ENCODE measurements around the gene ZMAT3. TPM values are rescaled to one million over a fixed set of nuclear protein-coding genes. Genes with fewer than 3 reads are reported as not detected.
"Not testable (repeated sequence)": the region's sequence is repeated elsewhere in the genome, so short reads cannot be mapped to it uniquely, and the experiment has no call there.

ZMAT3 gene
- polyA plus RNA-seq, 1 donor: 5.3 TPM

DNA sequence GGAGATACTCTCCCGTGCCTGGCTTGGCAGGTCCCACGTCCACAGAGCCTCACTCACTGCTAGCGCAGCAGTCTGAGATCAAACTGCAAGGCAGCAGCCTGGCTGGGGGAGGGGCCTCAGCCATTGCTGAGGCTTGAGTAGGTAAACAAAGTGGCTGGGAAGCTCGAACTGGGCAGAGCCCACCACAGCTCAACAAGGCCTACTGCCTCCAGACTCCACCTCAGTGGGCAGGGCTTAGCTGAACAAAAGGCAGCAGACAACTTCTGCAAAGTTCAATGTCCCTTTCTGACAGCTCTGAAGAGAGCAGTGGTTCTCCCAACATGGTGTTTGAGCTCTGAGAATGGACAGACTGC lies 32.7 kb downstream of the ZMAT3 start:
- not testable (repeated sequence) for H3K4me1 ChIP-seq (ENCODE audit: control insufficient read depth, insufficient read depth, low read length); DNase-seq; H3K27me3 ChIP-seq (ENCODE audit: control insufficient read depth, insufficient read depth, low read length); H3K27ac ChIP-seq (ENCODE audit: low read length); H3K36me3 ChIP-seq (ENCODE audit: control insufficient read depth, insufficient read depth, low read length); H3K4me3 ChIP-seq (ENCODE audit: low read length); H3K9me3 ChIP-seq (ENCODE audit: control insufficient read depth, low read depth, low read length)
- WGBS (ENCODE audit: insufficient coverage, low lambda C conversion rate): no CpG with 5 or more reads among the region's 4 CpGs

- Histone ChIP-seq H3K27ac (ENCODE audit: low read length) (no peak overlapping the region), H3K27me3 (ENCODE audit: control insufficient read depth, insufficient read depth, low read length) (no peaks in the 10 kb centered on the region), H3K4me3 (ENCODE audit: low read length) (no peak overlapping the region), H3K36me3 (ENCODE audit: control insufficient read depth, insufficient read depth, low read length) (no peaks in the 10 kb centered on the region), H3K4me1 (ENCODE audit: control insufficient read depth, insufficient read depth, low read length) (no peaks in the 10 kb centered on the region), H3K9me3 (ENCODE audit: control insufficient read depth, low read depth, low read length) (peaks cover 3% of the 10 kb centered on the region)
- no peak for DNase-seq
- no CpG with 5 or more reads among the region's 12 CpGs for WGBS (ENCODE audit: insufficient coverage, low lambda C conversion rate)
These were observed 33.3 kb downstream of the ZMAT3 start for GRCh38 chr3:179038216-179038898.

DNA sequence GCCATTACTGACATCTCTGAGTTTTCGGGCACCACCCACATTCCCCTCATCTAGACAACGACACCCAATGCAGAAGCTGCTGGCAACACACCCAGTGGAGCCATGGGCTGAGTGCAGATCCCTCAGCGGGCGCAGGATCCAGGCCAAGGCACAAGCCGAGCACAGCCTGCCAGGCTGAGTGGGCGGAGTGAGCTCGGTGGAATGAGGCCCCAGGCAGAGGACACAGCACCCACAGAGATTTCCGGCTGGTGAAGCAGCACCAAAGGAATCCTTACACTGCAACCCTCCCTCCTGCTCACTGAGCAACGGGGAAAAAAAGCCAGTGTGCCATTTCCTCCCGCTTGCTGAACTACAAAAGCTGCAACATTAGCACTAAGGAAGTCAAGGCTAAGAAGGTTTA lies 34.3 kb downstream of the ZMAT3 start:
- Histone ChIP-seq H3K36me3 (ENCODE audit: control insufficient read depth, insufficient read depth, low read length) (no peaks in the 10 kb centered on the region), H3K4me1 (ENCODE audit: control insufficient read depth, insufficient read depth, low read length) (no peaks in the 10 kb centered on the region), H3K4me3 (ENCODE audit: low read length) (no peak overlapping the region), H3K27me3 (ENCODE audit: control insufficient read depth, insufficient read depth, low read length) (no peaks in the 10 kb centered on the region), H3K27ac (ENCODE audit: low read length) (no peak overlapping the region), H3K9me3 (ENCODE audit: control insufficient read depth, low read depth, low read length) (peaks cover 8% of the 10 kb centered on the region)
- no peak for DNase-seq
- no CpG with 5 or more reads among the region's 10 CpGs for WGBS (ENCODE audit: insufficient coverage, low lambda C conversion rate)

- H3K4me1 ChIP-seq (ENCODE audit: control insufficient read depth, insufficient read depth, low read length): no peaks in the 10 kb centered on the region
- DNase-seq: no peak
- no peaks in the 10 kb centered on the region for H3K27me3 ChIP-seq (ENCODE audit: control insufficient read depth, insufficient read depth, low read length)
- H3K4me3 ChIP-seq (ENCODE audit: low read length): no peak overlapping the region
- H3K9me3 ChIP-seq (ENCODE audit: control insufficient read depth, low read depth, low read length): peaks cover 13% of the 10 kb centered on the region
- H3K27ac ChIP-seq (ENCODE audit: low read length): no peak overlapping the region
- no peaks in the 10 kb centered on the region for H3K36me3 ChIP-seq (ENCODE audit: control insufficient read depth, insufficient read depth, low read length)
- WGBS (ENCODE audit: insufficient coverage, low lambda C conversion rate): 100% methylated on average over 2 of the region's 10 CpGs
These were observed 34.8 kb downstream of the ZMAT3 start for GRCh38 chr3:179036626-179037300.

GRCh38 chr3:179036226-179036625 lies 35.4 kb downstream of the ZMAT3 start:
- DNase-seq: no peak
- Histone ChIP-seq H3K4me3 (ENCODE audit: low read length) (no peak overlapping the region), H3K9me3 (ENCODE audit: control insufficient read depth, low read depth, low read length) (peaks cover 13% of the 10 kb centered on the region), H3K4me1 (ENCODE audit: control insufficient read depth, insufficient read depth, low read length) (no peaks in the 10 kb centered on the region), H3K27ac (ENCODE audit: low read length) (no peak overlapping the region), H3K27me3 (ENCODE audit: control insufficient read depth, insufficient read depth, low read length) (no peaks in the 10 kb centered on the region), H3K36me3 (ENCODE audit: control insufficient read depth, insufficient read depth, low read length) (no peaks in the 10 kb centered on the region)
- WGBS (ENCODE audit: insufficient coverage, low lambda C conversion rate): 100% methylated on average over 2 of the region's 2 CpGs

DNA sequence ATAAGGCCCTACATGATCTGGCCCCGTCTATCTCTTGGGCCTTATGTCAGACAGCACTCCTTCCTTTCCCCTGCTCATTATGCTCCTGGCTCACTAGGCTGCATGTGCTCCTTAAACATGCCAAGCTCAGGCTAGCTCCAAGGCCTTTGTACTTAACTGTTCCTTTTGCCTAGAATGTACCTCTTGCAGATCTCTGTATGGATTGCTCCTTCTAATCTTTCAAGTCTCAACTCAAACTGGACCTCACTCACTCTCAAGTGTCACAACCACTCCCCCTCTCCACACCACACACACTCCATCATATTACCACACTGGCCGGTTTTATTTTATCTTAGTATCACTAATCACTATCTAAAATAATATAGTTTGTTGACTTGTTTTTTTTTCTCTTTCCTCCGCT lies 36.4 kb downstream of the ZMAT3 start:
- no CpG with 5 or more reads among the region's 3 CpGs for WGBS (ENCODE audit: insufficient coverage, low lambda C conversion rate)
- H3K4me1 ChIP-seq (ENCODE audit: control insufficient read depth, insufficient read depth, low read length): no peaks in the 10 kb centered on the region
- no peak overlapping the region for H3K27ac ChIP-seq (ENCODE audit: low read length)

DNA sequence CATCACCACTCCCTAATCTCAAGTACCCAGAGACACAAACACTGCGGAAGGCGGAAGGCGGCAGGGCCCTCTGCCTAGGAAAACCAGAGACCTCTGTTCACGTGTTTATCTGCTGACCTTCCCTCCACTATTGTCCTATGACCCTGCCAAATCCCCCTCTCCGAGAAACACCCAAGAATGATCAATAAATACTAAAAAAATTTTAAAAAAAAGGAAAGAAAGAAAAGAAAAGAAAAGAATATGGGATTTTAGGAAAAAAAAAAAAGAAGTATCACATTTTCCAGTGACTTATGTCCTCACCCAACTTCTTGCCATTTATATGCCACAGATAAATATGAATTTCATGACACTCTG lies 38.3 kb downstream of the ZMAT3 start:
- H3K9me3 ChIP-seq (ENCODE audit: control insufficient read depth, low read depth, low read length): peaks cover 13% of the 10 kb centered on the region
- no CpG with 5 or more reads among the region's 5 CpGs for WGBS (ENCODE audit: insufficient coverage, low lambda C conversion rate)
- not testable (repeated sequence) for H3K4me1 ChIP-seq (ENCODE audit: control insufficient read depth, insufficient read depth, low read length); DNase-seq; H3K27me3 ChIP-seq (ENCODE audit: control insufficient read depth, insufficient read depth, low read length); H3K27ac ChIP-seq (ENCODE audit: low read length); H3K4me3 ChIP-seq (ENCODE audit: low read length); H3K36me3 ChIP-seq (ENCODE audit: control insufficient read depth, insufficient read depth, low read length)

More for the DNA sequence above, 36.4 kb downstream of the ZMAT3 start:
- Histone ChIP-seq H3K36me3 (ENCODE audit: control insufficient read depth, insufficient read depth, low read length) (no peaks in the 10 kb centered on the region), H3K4me3 (ENCODE audit: low read length) (no peak overlapping the region), H3K27me3 (ENCODE audit: control insufficient read depth, insufficient read depth, low read length) (no peaks in the 10 kb centered on the region), H3K9me3 (ENCODE audit: control insufficient read depth, low read depth, low read length) (peaks cover 13% of the 10 kb centered on the region)
- DNase-seq: no peak

DNA sequence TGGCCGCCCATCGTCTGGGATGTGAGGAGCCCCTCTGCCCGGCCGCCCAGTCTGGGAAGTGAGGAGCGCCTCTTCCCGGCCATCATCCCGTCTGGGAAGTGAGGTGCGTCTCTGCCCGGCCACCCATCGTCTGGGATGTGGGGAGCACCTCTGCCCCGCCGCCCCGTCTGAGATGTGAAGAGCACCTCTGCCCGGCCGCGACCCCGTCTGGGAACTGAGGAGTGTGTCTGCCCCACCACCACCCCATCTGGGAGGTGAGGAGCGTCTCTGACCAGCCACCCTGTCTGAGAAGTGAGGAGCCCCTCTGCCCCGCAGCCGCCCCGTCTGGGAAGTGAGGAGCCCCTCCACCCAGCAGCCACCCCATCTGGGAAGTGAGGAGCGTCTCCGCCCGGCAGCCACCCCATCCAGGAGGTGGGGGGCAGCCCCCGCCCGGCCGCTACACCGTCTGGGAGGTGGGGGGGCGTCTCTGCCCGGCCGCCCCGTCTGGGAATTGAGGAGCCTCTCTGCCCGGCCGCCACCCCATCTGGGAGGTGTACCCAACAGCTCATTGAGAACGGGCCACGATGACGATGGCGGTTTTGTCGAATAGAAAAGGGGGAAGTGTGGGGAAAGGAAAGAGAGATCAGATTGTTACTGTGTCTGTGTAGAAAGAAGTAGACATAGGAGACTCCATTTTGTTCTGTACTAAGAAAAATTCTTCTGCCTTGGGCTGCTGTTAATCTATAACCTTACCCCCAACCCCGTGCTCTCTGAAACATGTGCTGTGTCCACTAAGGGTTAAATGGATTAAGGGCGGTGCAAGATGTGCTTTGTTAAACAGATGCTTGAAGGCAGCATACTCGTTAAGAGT lies 38.9 kb downstream of the ZMAT3 start:
- not testable (repeated sequence) for H3K4me3 ChIP-seq (ENCODE audit: low read length); H3K4me1 ChIP-seq (ENCODE audit: control insufficient read depth, insufficient read depth, low read length); H3K27me3 ChIP-seq (ENCODE audit: control insufficient read depth, insufficient read depth, low read length); DNase-seq; H3K36me3 ChIP-seq (ENCODE audit: control insufficient read depth, insufficient read depth, low read length); H3K27ac ChIP-seq (ENCODE audit: low read length)
- peaks cover 13% of the 10 kb centered on the region for H3K9me3 ChIP-seq (ENCODE audit: control insufficient read depth, low read depth, low read length)
- WGBS (ENCODE audit: insufficient coverage, low lambda C conversion rate): no CpG with 5 or more reads among the region's 42 CpGs

GRCh38 chr3:179029096-179029495 lies 42.5 kb downstream of the ZMAT3 start:
- no CpG with 5 or more reads among the region's 3 CpGs for WGBS (ENCODE audit: insufficient coverage, low lambda C conversion rate)
- no peak for DNase-seq
- H3K36me3 ChIP-seq (ENCODE audit: control insufficient read depth, insufficient read depth, low read length): no peaks in the 10 kb centered on the region
- H3K27me3 ChIP-seq (ENCODE audit: control insufficient read depth, insufficient read depth, low read length): no peaks in the 10 kb centered on the region
- H3K27ac ChIP-seq (ENCODE audit: low read length): no peak overlapping the region
- peaks cover 11% of the 10 kb centered on the region for H3K9me3 ChIP-seq (ENCODE audit: control insufficient read depth, low read depth, low read length)
- no peaks in the 10 kb centered on the region for H3K4me1 ChIP-seq (ENCODE audit: control insufficient read depth, insufficient read depth, low read length)
- H3K4me3 ChIP-seq (ENCODE audit: low read length): no peak overlapping the region

DNA sequence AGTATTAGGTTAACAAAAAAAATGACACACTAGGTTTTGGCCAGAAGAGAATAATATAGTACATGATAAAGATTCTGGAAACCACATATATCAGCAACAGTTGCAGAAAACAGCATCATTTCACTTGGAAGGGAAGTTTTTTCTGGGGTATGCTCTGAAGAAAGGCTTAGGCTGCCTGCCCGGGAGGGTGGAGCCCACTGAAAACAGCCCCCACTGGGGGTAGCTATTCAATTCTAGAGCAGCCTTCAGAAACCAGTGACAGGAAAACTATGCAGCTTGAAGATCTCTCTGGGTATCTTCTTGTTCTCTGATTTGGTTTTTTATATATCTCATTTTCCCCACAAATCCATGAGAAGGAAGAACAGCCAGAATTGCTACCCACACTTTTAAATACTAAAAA lies 43.2 kb downstream of the ZMAT3 start:
- Histone ChIP-seq H3K4me3 (ENCODE audit: low read length) (no peak overlapping the region), H3K27ac (ENCODE audit: low read length) (no peak overlapping the region), H3K9me3 (ENCODE audit: control insufficient read depth, low read depth, low read length) (peaks cover 11% of the 10 kb centered on the region), H3K4me1 (ENCODE audit: control insufficient read depth, insufficient read depth, low read length) (no peaks in the 10 kb centered on the region), H3K27me3 (ENCODE audit: control insufficient read depth, insufficient read depth, low read length) (no peaks in the 10 kb centered on the region), H3K36me3 (ENCODE audit: control insufficient read depth, insufficient read depth, low read length) (no peaks in the 10 kb centered on the region)
- DNase-seq: no peak
- 100% methylated on average over 1 of the region's 1 CpG for WGBS (ENCODE audit: insufficient coverage, low lambda C conversion rate)
